Duodenal mucosa (tissue), 2 donors: Measurements from ENCODE around the gene MAP3K20.
"Not testable (repeated sequence)": the region's sequence is repeated elsewhere in the genome, so short reads cannot be mapped to it uniquely, and the experiment has no call there.

ENCODE experiments used
- H3K27ac ChIP-seq: one replicate; pipeline ENCODE4 v1.7.0; 2013; ENCODE audit warnings: low read depth, low read length
- H3K27me3 ChIP-seq, 2 donors: one replicate each; pipeline ENCODE4 v1.7.0; 2013; ENCODE audit warnings: low read length in 2 of 2, control low read depth in 1 of 2; ENCODE audit not compliant: insufficient read depth in 2 of 2, control insufficient read depth in 1 of 2
- H3K36me3 ChIP-seq, 2 donors: one replicate each; pipeline ENCODE4 v1.7.0; 2013; ENCODE audit warnings: low read length in 2 of 2, control low read depth in 1 of 2; ENCODE audit not compliant: insufficient read depth in 2 of 2, control insufficient read depth in 1 of 2
- H3K4me1 ChIP-seq, 2 donors: one replicate each; pipeline ENCODE4 v1.7.0; 2013; ENCODE audit warnings: low read length in 2 of 2, control low read depth in 1 of 2; ENCODE audit not compliant: insufficient read depth in 2 of 2, control insufficient read depth in 1 of 2
- H3K4me3 ChIP-seq, 2 donors: one replicate each; pipeline ENCODE4 v1.7.0; 2013; ENCODE audit warnings: low read length in 2 of 2, low read depth in 1 of 2
- H3K9ac ChIP-seq, 2 donors: one replicate each; pipeline ENCODE4 v1.7.0; 2013; ENCODE audit warnings: low read length in 2 of 2, low read depth in 1 of 2
- H3K9me3 ChIP-seq, 2 donors: one replicate each; pipeline ENCODE4 v1.7.0; 2013; ENCODE audit warnings: low read length in 2 of 2, control low read depth in 1 of 2; ENCODE audit not compliant: control insufficient read depth in 1 of 2

The MAP3K20 gene

DNA sequence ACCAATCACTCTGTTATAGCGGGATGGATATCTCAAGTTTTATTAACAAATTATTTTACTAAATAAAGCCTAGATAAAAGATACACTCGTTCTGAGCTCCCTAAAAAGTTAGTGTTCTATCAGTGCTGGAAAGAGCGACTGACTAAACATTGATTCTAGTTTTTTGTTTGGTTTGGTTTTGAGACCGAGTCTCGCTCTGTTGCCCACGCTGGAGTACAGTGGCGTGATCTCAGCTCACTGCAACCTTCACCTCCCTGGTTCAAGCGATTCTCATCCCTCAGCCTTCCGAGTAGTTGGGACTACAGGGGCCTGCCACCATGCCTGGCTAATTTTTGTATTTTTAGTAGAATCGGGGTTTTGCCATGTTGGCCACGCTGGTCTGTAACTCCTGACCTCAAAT is 205.2 kb downstream of the MAP3K20 start:
- Histone ChIP-seq H3K9ac (no peak overlapping the region), H3K4me1 (no peaks in the 10 kb centered on the region), H3K36me3 (no peaks in the 10 kb centered on the region), H3K27me3 (no peaks in the 10 kb centered on the region), H3K4me3 (no peak overlapping the region), H3K27ac (no peak overlapping the region), H3K9me3 (no peaks in the 10 kb centered on the region)

- not testable (repeated sequence) for H3K9ac ChIP-seq, H3K36me3 ChIP-seq, H3K27me3 ChIP-seq, H3K9me3 ChIP-seq, H3K4me1 ChIP-seq, H3K4me3 ChIP-seq, H3K27ac ChIP-seq
Measured at GRCh38 chr2:173281898-173282297, 206.3 kb downstream of the MAP3K20 start.

DNA sequence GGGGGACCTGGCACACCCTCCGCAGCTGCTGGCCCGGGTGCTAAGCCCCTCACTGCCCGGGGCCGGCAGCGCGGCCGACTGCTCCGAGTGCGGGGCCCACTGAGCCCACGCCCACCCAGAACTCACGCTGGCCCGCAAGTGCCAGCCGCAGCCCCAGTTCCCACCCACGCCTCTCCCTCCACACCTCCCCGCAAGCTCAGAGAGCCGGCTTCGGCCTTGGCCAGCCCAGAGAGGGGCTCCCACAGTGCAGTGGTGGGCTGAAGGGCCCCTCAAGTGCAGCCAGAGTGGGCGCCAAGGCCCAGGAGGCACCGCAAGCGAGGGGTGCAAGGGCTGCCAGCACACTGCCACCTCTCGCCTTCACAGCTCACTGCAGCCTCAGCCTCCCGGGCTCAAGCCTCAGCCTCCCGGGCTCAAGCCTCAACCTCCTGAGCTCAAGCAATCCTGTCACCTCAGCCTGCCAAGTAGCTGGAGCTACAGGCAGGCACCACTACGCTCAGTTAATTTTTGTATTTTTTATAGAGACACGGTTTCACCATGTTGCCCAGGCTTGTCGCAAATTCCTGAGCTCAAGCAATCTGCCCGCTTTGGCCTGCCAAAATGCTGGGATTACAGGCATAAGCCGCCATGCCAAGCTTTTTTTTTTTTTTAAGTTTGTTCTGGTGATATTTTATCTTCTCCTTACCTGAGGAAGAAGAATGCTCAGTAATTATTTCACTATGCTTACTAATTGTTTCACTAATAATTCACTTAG is 207.3 kb downstream of the MAP3K20 start:
- Histone ChIP-seq H3K27ac (no peak overlapping the region), H3K9ac (no peak overlapping the region), H3K27me3 (no peaks in the 10 kb centered on the region), H3K36me3 (no peaks in the 10 kb centered on the region), H3K4me3 (no peak overlapping the region), H3K9me3 (no peaks in the 10 kb centered on the region), H3K4me1 (no peaks in the 10 kb centered on the region)

- Histone ChIP-seq H3K27ac (no peak overlapping the region), H3K4me1 (no peaks in the 10 kb centered on the region), H3K27me3 (no peaks in the 10 kb centered on the region), H3K9ac (no peak overlapping the region), H3K4me3 (no peak overlapping the region), H3K36me3 (no peaks in the 10 kb centered on the region), H3K9me3 (no peaks in the 10 kb centered on the region)
Measured at GRCh38 chr2:173286153-173286809, 210.6 kb downstream of the MAP3K20 start.

DNA sequence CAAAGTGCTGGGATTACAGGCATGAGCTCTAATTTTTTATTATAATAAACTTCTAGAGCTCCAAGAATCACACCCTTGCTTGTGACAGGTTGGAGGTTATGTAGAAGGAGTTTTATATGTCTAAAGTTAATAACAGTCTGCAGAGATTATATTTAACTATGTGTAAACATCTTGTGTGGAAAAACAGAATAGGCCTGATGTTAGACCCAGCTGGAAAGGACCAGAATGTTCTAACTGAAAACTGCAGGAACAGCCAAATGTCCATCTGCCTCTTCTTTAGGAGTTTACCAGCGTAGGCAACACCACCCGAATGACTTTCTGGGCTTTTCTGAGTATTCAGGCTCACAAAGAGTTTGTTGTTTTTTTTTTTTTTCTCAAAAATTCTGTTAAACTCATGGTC is 211.9 kb downstream of the MAP3K20 start:
- Histone ChIP-seq H3K27ac (no peak overlapping the region), H3K9ac (no peak overlapping the region)

GRCh38 chr2:173288561-173288960 is 212.9 kb downstream of the MAP3K20 start:
- Histone ChIP-seq H3K9me3 (peaks cover 0 to 8% of the 10 kb centered on the region in 2 donors), H3K27me3 (no peaks in the 10 kb centered on the region), H3K27ac (no peak overlapping the region), H3K4me1 (no peaks in the 10 kb centered on the region), H3K36me3 (no peaks in the 10 kb centered on the region), H3K9ac (no peak overlapping the region), H3K4me3 (no peak overlapping the region)

More for the DNA sequence above, 211.9 kb downstream of the MAP3K20 start:
- Histone ChIP-seq H3K4me3 (no peak overlapping the region), H3K36me3 (no peaks in the 10 kb centered on the region), H3K4me1 (no peaks in the 10 kb centered on the region), H3K9me3 (peaks cover 0 to 2% of the 10 kb centered on the region in 2 donors), H3K27me3 (no peaks in the 10 kb centered on the region)

DNA sequence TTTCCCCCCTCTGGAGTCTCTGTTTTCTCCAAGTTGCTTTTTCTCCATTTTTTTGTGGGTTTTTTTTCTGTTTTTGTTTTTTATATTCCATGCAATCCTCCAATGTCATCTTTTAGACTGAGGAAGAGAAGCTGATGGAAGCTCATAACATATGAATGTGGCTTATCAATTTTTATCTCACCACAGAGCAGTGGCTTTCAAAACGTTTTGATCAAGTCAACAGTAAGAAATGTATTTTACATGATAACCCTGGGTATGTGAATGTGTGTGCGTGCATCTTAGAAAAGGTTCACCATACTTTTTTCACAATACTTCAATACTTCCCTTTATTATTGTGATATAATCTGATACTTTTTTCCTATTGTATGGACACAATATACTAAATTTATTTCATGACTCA is 214.4 kb downstream of the MAP3K20 start:
- no peaks in the 10 kb centered on the region for H3K27me3 ChIP-seq
- H3K4me1 ChIP-seq = no peaks in the 10 kb centered on the region
- H3K9ac ChIP-seq = no peak overlapping the region
- H3K9me3 ChIP-seq = peaks cover 0 to 8% of the 10 kb centered on the region in 2 donors
- no peaks in the 10 kb centered on the region for H3K36me3 ChIP-seq
- no peak overlapping the region for H3K27ac ChIP-seq
- no peak overlapping the region for H3K4me3 ChIP-seq

DNA sequence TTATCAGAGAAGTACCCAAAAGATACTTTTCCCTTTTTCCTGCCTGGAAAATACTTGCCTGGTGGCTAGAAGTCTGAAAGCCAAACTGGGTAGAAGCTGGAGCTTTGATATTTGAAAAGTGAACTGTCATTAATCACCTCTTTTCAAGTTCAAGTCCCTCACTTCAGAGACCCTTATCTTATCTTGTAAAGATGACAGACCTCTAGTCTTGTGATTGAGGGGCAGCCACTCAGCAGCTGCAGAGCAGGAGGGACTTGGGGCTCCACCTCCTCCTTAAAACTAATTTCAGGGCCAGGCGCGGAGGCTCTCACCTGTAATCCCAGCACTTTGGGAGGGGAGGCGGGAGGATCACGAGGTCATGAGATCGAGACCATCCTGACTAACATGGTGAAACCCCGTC is 214.9 kb downstream of the MAP3K20 start:
- no peaks in the 10 kb centered on the region for H3K4me1 ChIP-seq
- H3K27me3 ChIP-seq = no peaks in the 10 kb centered on the region
- H3K36me3 ChIP-seq = no peaks in the 10 kb centered on the region
- H3K4me3 ChIP-seq = no peak overlapping the region
- H3K27ac ChIP-seq = no peak overlapping the region
- H3K9me3 ChIP-seq = peaks cover 0 to 8% of the 10 kb centered on the region in 2 donors
- no peak overlapping the region for H3K9ac ChIP-seq

- H3K27me3 ChIP-seq = no peaks in the 10 kb centered on the region
- no peak overlapping the region for H3K27ac ChIP-seq
- no peaks in the 10 kb centered on the region for H3K36me3 ChIP-seq
- H3K9ac ChIP-seq = no peak overlapping the region
- H3K4me1 ChIP-seq = no peaks in the 10 kb centered on the region
- H3K9me3 ChIP-seq = peaks cover 0 to 8% of the 10 kb centered on the region in 2 donors
- H3K4me3 ChIP-seq = no peak overlapping the region
Measured at GRCh38 chr2:173291412-173291811, 215.8 kb downstream of the MAP3K20 start.

DNA sequence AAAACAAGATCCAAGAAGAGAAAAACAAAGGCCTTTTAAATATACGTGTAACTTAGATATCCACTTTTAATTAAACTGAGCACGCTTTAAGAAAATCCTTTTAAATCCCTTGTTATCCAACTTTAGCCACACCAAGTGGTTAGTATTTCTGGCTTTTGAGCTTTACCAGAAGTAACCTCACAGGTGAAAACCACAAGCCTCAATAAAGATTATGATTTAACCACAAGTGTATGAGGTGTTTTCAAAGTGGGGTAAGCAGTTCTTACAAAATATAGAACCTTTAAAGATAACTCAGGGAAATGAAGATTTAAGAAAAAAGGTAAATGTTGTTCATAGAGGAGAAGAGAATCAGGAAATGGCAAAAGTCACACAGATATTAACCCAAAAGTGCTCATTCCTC is 220.6 kb downstream of the MAP3K20 start:
- no peak overlapping the region for H3K4me3 ChIP-seq
- no peaks in the 10 kb centered on the region for H3K4me1 ChIP-seq
- no peak overlapping the region for H3K27ac ChIP-seq
- H3K9ac ChIP-seq = no peak overlapping the region
- H3K27me3 ChIP-seq = no peaks in the 10 kb centered on the region
- no peaks in the 10 kb centered on the region for H3K36me3 ChIP-seq
- H3K9me3 ChIP-seq = peaks cover 27 to 37% of the 10 kb centered on the region in 2 donors
